Glutamatergic neuron (in vitro differentiated cells): ENCODE measurements around the gene TMPRSS9. TPM values are rescaled to one million over a fixed set of nuclear protein-coding genes. Genes with fewer than 3 reads are reported as not detected.

Source experiments
- DNase-seq: peaks from one replicate; pipeline ENCODE4 v3.0.0; 2022
- H3K27ac Mint-ChIP-seq: one replicate; pipeline ENCODE4 v1.8.0; 2020; ENCODE audit warnings: mild to moderate bottlenecking, mixed read lengths, inconsistent platforms; ENCODE audit not compliant: unreplicated experiment
- H3K27me3 Mint-ChIP-seq: one replicate; pipeline ENCODE4 v1.8.0; 2020; ENCODE audit warnings: mild to moderate bottlenecking, moderate library complexity, mixed read lengths, inconsistent platforms; ENCODE audit not compliant: unreplicated experiment
- H3K36me3 Mint-ChIP-seq: one replicate; pipeline ENCODE4 v1.8.0; 2020; ENCODE audit warnings: mild to moderate bottlenecking, mixed read lengths, inconsistent platforms; ENCODE audit not compliant: unreplicated experiment
- H3K4me1 Mint-ChIP-seq: one replicate; pipeline ENCODE4 v1.8.0; 2020; ENCODE audit warnings: mild to moderate bottlenecking, low read depth, mixed read lengths, inconsistent platforms; ENCODE audit not compliant: unreplicated experiment
- H3K4me3 Mint-ChIP-seq: one replicate; pipeline ENCODE4 v1.8.0; 2020; ENCODE audit warnings: mild to moderate bottlenecking, mixed read lengths, inconsistent platforms; ENCODE audit not compliant: unreplicated experiment
- H3K9me3 Mint-ChIP-seq: one replicate; pipeline ENCODE4 v1.8.0; 2020; ENCODE audit warnings: mild to moderate bottlenecking, moderate library complexity, mixed read lengths, inconsistent platforms; ENCODE audit not compliant: unreplicated experiment
- total RNA-seq: library from RNA; stranded (reverse); fragmentation: NEBNext Ultra II Directional; extraction: Animal tissue kit (Norgen Biotek cat#: 25700); gene quantifications from one replicate; pipeline ENCODE4 v1.2.1, GENCODE V29; 2021; ENCODE audit not compliant: unreplicated experiment
- TF ChIP-seq, protein P1 (sequence below): fragments of 200-600 bp; sonication (generic); IDR thresholded peaks from one replicate; pipeline ENCODE4 v1.5.0; 2021; ENCODE audit not compliant: partially characterized antibody, unreplicated experiment

TMPRSS9 gene
- total RNA-seq, 1 donor from 2014 or later, result 0.29 TPM

GRCh38 chr19:2375353-2376121 is 15.5 kb downstream of the TMPRSS9 start:
- H3K27me3 Mint-ChIP-seq, result peaks cover 8% of the 10 kb centered on the region
- H3K27ac Mint-ChIP-seq, result no peak overlapping the region
- no peaks in the 10 kb centered on the region for H3K36me3 Mint-ChIP-seq
- H3K4me1 Mint-ChIP-seq, result peaks cover 11% of the 10 kb centered on the region
- no peak overlapping the region for H3K4me3 Mint-ChIP-seq
- TF ChIP-seq, protein P1, sequence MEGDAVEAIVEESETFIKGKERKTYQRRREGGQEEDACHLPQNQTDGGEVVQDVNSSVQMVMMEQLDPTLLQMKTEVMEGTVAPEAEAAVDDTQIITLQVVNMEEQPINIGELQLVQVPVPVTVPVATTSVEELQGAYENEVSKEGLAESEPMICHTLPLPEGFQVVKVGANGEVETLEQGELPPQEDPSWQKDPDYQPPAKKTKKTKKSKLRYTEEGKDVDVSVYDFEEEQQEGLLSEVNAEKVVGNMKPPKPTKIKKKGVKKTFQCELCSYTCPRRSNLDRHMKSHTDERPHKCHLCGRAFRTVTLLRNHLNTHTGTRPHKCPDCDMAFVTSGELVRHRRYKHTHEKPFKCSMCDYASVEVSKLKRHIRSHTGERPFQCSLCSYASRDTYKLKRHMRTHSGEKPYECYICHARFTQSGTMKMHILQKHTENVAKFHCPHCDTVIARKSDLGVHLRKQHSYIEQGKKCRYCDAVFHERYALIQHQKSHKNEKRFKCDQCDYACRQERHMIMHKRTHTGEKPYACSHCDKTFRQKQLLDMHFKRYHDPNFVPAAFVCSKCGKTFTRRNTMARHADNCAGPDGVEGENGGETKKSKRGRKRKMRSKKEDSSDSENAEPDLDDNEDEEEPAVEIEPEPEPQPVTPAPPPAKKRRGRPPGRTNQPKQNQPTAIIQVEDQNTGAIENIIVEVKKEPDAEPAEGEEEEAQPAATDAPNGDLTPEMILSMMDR, result no peak
- H3K9me3 Mint-ChIP-seq, result peaks cover 12% of the 10 kb centered on the region
- no peak for DNase-seq

GRCh38 chr19:2376784-2377519 is 16.9 kb downstream of the TMPRSS9 start:
- Mint-ChIP-seq H3K27ac (no peak overlapping the region), H3K4me3 (no peak overlapping the region), H3K36me3 (no peaks in the 10 kb centered on the region), H3K4me1 (peaks cover 8% of the 10 kb centered on the region), H3K27me3 (peaks cover 3% of the 10 kb centered on the region), H3K9me3 (peaks cover 8% of the 10 kb centered on the region)
- no peak for DNase-seq
- TF ChIP-seq, protein P1, result no peak

GRCh38 chr19:2380567-2380966 is 20.5 kb downstream of the TMPRSS9 start:
- H3K36me3 Mint-ChIP-seq, result no peaks in the 10 kb centered on the region

GRCh38 chr19:2381148-2381820 is 21.2 kb downstream of the TMPRSS9 start:
- Mint-ChIP-seq H3K36me3 (no peaks in the 10 kb centered on the region), H3K4me3 (no peak overlapping the region), H3K9me3 (peaks cover 7% of the 10 kb centered on the region), H3K27ac (no peak overlapping the region), H3K27me3 (peaks cover 6% of the 10 kb centered on the region), H3K4me1 (peaks cover 2% of the 10 kb centered on the region)
- peak; percentile 36 for DNase-seq
- TF ChIP-seq, protein P1, result no peak

More at GRCh38 chr19:2380567-2380966, 20.5 kb downstream of the TMPRSS9 start:
- Mint-ChIP-seq H3K27me3 (peaks cover 6% of the 10 kb centered on the region), H3K9me3 (peaks cover 7% of the 10 kb centered on the region), H3K4me3 (no peak overlapping the region), H3K4me1 (peaks cover 2% of the 10 kb centered on the region), H3K27ac (no peak overlapping the region)
- TF ChIP-seq, protein P1, result no peak
- no peak for DNase-seq
